NCI-H82 treated with DMSO at 0.1 percent for 48 hours (cell line): ENCODE data around the gene SEL1L3.
A peak's percentile ranks its signal among the peaks of the same experiment; 100 is the strongest.
"Not testable (repeated sequence)": the region's sequence is repeated elsewhere in the genome, so short reads cannot be mapped to it uniquely, and the experiment has no call there.

Source experiments
- DNase-seq: peaks from one replicate; lab custom pipeline; 2025; ENCODE audit not compliant: unreplicated experiment; lab: John Stamatoyannopoulos, UW

Gene SEL1L3

GRCh38 chr4:25879991-25880651 lies 17.3 kb upstream of the SEL1L3 start:
- DNase-seq, result no peak

GRCh38 chr4:25879587-25879986 lies 16.8 kb upstream of the SEL1L3 start:
- DNase-seq, result no peak

GRCh38 chr4:25879091-25879584 lies 16.4 kb upstream of the SEL1L3 start:
- DNase-seq, result no peak

GRCh38 chr4:25878676-25879075 lies 15.9 kb upstream of the SEL1L3 start:
- DNase-seq, result no peak

GRCh38 chr4:25875281-25875745 lies 12.5 kb upstream of the SEL1L3 start:
- DNase-seq, result no peak

GRCh38 chr4:25874655-25875054 lies 11.9 kb upstream of the SEL1L3 start:
- DNase-seq, result peak; percentile 59

- peak; percentile 49 for DNase-seq
These were observed 10.9 kb upstream of the SEL1L3 start for GRCh38 chr4:25873632-25874129.

- DNase-seq, result no peak
These were observed 10.3 kb upstream of the SEL1L3 start for GRCh38 chr4:25872851-25873631.

- DNase-seq, result no peak
These were observed 7.3 kb upstream of the SEL1L3 start for GRCh38 chr4:25870081-25870480.

GRCh38 chr4:25867781-25868294 lies 5.0 kb upstream of the SEL1L3 start:
- no peak for DNase-seq

GRCh38 chr4:25866401-25866800 lies 3.6 kb upstream of the SEL1L3 start:
- not testable (repeated sequence) for DNase-seq

GRCh38 chr4:25865586-25865985 lies 2.8 kb upstream of the SEL1L3 start:
- no peak for DNase-seq

GRCh38 chr4:25863831-25864418 lies 1.1 kb upstream of the SEL1L3 start:
- no peak for DNase-seq

GRCh38 chr4:25863347-25863784 lies 578 bp upstream of the SEL1L3 start:
- DNase-seq, result no peak

GRCh38 chr4:25861951-25862410 lies 807 bp downstream of the SEL1L3 start:
- DNase-seq, result no peak

GRCh38 chr4:25861280-25861950 lies 1.4 kb downstream of the SEL1L3 start:
- DNase-seq, result no peak

- no peak for DNase-seq
These were observed 2.1 kb downstream of the SEL1L3 start for GRCh38 chr4:25860586-25861279.

- no peak for DNase-seq
These were observed 3.2 kb downstream of the SEL1L3 start for GRCh38 chr4:25859429-25860148.

GRCh38 chr4:25857851-25858400 lies 4.9 kb downstream of the SEL1L3 start:
- no peak for DNase-seq
